ENCODE results near the gene ZNF576. TPM values are rescaled to one million over a fixed set of nuclear protein-coding genes. Genes with fewer than 3 reads are reported as not detected.

ZNF576 gene
- total RNA-seq, 1 donor from 2014 or later: 13.8 TPM

- Histone ChIP-seq H3K4me2 (ENCODE audit: low read length) (peak overlapping the region; percentile 43), H4K20me1 (ENCODE audit: insufficient read depth, low read length) (no peaks in the 10 kb centered on the region), H3K4me3 (ENCODE audit: insufficient read depth, low read depth, low read length) (no peak overlapping the region), H3K27me3 (ENCODE audit: insufficient read depth, low read length) (no peaks in the 10 kb centered on the region), H3K4me1 (ENCODE audit: insufficient read depth, low read length) (peaks cover 11% of the 10 kb centered on the region), H2AFZ (ENCODE audit: low read depth, low read length) (no peak overlapping the region), H3K9me3 (ENCODE audit: insufficient read depth, low read depth, low read length) (no peaks in the 10 kb centered on the region), H3K36me3 (ENCODE audit: insufficient read depth, low read length) (peaks cover 4% of the 10 kb centered on the region), H3K9ac (ENCODE audit: low read length) (peak overlapping the region; percentile 12), H3K79me2 (ENCODE audit: insufficient read depth, low read length) (peaks cover 7% of the 10 kb centered on the region), H3K27ac (ENCODE audit: low read depth, low read length) (peak overlapping the region; percentile 57)
- Mint-ChIP-seq H3K4me1 (ENCODE audit: low read depth, unreplicated experiment) (peaks cover 7% of the 10 kb centered on the region), H3K27me3 (ENCODE audit: low read depth, unreplicated experiment) (no peaks in the 10 kb centered on the region), H3K27ac (ENCODE audit: unreplicated experiment) (no peak overlapping the region), H3K36me3 (ENCODE audit: low read depth, unreplicated experiment) (peaks cover 15% of the 10 kb centered on the region), H3K9me3 (ENCODE audit: unreplicated experiment) (peaks cover 2% of the 10 kb centered on the region), H3K4me3 (ENCODE audit: unreplicated experiment) (no peak overlapping the region)
- DNase-seq (ENCODE audit: low read depth) (peak; percentile 89), FAIRE-seq (peak; percentile 97)
- no peak for TF ChIP-seq CTCF (IDR thresholded peaks at IDR 0.05; ENCODE audit: insufficient read depth, low read depth, low read length)
- no peak for TF ChIP-seq EZH2 (IDR thresholded peaks at IDR 0.05; ENCODE audit: insufficient read depth, low read length)
These were observed 33.6 kb upstream of the ZNF576 start for GRCh38 chr19:43562698-43563241.

GRCh38 chr19:43563816-43564457, 32.5 kb upstream of the ZNF576 start:
- Histone ChIP-seq H3K9ac (ENCODE audit: low read length) (no peak overlapping the region), H3K4me3 (ENCODE audit: insufficient read depth, low read depth, low read length) (no peak overlapping the region), H3K27me3 (ENCODE audit: insufficient read depth, low read length) (no peaks in the 10 kb centered on the region), H3K79me2 (ENCODE audit: insufficient read depth, low read length) (peaks cover 7% of the 10 kb centered on the region), H3K4me1 (ENCODE audit: insufficient read depth, low read length) (peaks cover 11% of the 10 kb centered on the region), H3K27ac (ENCODE audit: low read depth, low read length) (no peak overlapping the region), H4K20me1 (ENCODE audit: insufficient read depth, low read length) (no peaks in the 10 kb centered on the region), H2AFZ (ENCODE audit: low read depth, low read length) (no peak overlapping the region), H3K9me3 (ENCODE audit: insufficient read depth, low read depth, low read length) (no peaks in the 10 kb centered on the region), H3K4me2 (ENCODE audit: low read length) (no peak overlapping the region), H3K36me3 (ENCODE audit: insufficient read depth, low read length) (peaks cover 4% of the 10 kb centered on the region)
- FAIRE-seq (no peak), DNase-seq (ENCODE audit: low read depth) (no peak)
- Mint-ChIP-seq H3K36me3 (ENCODE audit: low read depth, unreplicated experiment) (peaks cover 15% of the 10 kb centered on the region), H3K27me3 (ENCODE audit: low read depth, unreplicated experiment) (no peaks in the 10 kb centered on the region), H3K4me1 (ENCODE audit: low read depth, unreplicated experiment) (peaks cover 7% of the 10 kb centered on the region), H3K27ac (ENCODE audit: unreplicated experiment) (no peak overlapping the region), H3K4me3 (ENCODE audit: unreplicated experiment) (no peak overlapping the region), H3K9me3 (ENCODE audit: unreplicated experiment) (peaks cover 2% of the 10 kb centered on the region)
- TF ChIP-seq EZH2 (IDR thresholded peaks at IDR 0.05; ENCODE audit: insufficient read depth, low read length) (no peak), CTCF (IDR thresholded peaks at IDR 0.05; ENCODE audit: insufficient read depth, low read depth, low read length) (no peak)

- Histone ChIP-seq H2AFZ (ENCODE audit: low read depth, low read length) (no peak overlapping the region), H3K27ac (ENCODE audit: low read depth, low read length) (no peak overlapping the region), H3K79me2 (ENCODE audit: insufficient read depth, low read length) (peaks cover 7% of the 10 kb centered on the region), H3K4me3 (ENCODE audit: insufficient read depth, low read depth, low read length) (no peak overlapping the region), H3K4me2 (ENCODE audit: low read length) (no peak overlapping the region), H3K36me3 (ENCODE audit: insufficient read depth, low read length) (peaks cover 6% of the 10 kb centered on the region), H3K9me3 (ENCODE audit: insufficient read depth, low read depth, low read length) (no peaks in the 10 kb centered on the region), H3K27me3 (ENCODE audit: insufficient read depth, low read length) (no peaks in the 10 kb centered on the region), H3K4me1 (ENCODE audit: insufficient read depth, low read length) (peaks cover 11% of the 10 kb centered on the region), H3K9ac (ENCODE audit: low read length) (no peak overlapping the region), H4K20me1 (ENCODE audit: insufficient read depth, low read length) (peaks cover 4% of the 10 kb centered on the region)
- DNase-seq (ENCODE audit: low read depth) (no peak), FAIRE-seq (no peak)
- Mint-ChIP-seq H3K36me3 (ENCODE audit: low read depth, unreplicated experiment) (peaks cover 15% of the 10 kb centered on the region), H3K9me3 (ENCODE audit: unreplicated experiment) (peaks cover 2% of the 10 kb centered on the region), H3K27me3 (ENCODE audit: low read depth, unreplicated experiment) (no peaks in the 10 kb centered on the region), H3K27ac (ENCODE audit: unreplicated experiment) (peak overlapping the region; percentile 27), H3K4me1 (ENCODE audit: low read depth, unreplicated experiment) (peaks cover 7% of the 10 kb centered on the region), H3K4me3 (ENCODE audit: unreplicated experiment) (no peak overlapping the region)
- no peak for TF ChIP-seq EZH2 (IDR thresholded peaks at IDR 0.05; ENCODE audit: insufficient read depth, low read length)
- no peak for TF ChIP-seq CTCF (IDR thresholded peaks at IDR 0.05; ENCODE audit: insufficient read depth, low read depth, low read length)
These were observed 31.6 kb upstream of the ZNF576 start for GRCh38 chr19:43564800-43565199.
